SK-N-SH (cell line): ENCODE results near the gene CADM1.

ENCODE experiments used
- EP300 ChIP-seq, 2 experiments: IDR thresholded peaks; 2 replicates each; pipeline versions ENCODE4 v1.4.0 to v1.6.1; 2012; ENCODE audit warnings: borderline replicate concordance in 1 of 2, low read depth in 1 of 2, low read length in 1 of 2
- EZH2phosphoT487 ChIP-seq: fragments of 200-600 bp; sonication (generic); IDR thresholded peaks from 2 replicates; pipeline ENCODE4 v1.6.1; 2017; ENCODE audit warnings: low read depth, mixed run types, mild to moderate bottlenecking, antibody characterized with exemption, moderate library complexity, borderline replicate concordance
- GABPA ChIP-seq: IDR thresholded peaks from 2 replicates; pipeline ENCODE4 v1.4.0; 2012; ENCODE audit warnings: low read depth, mild to moderate bottlenecking
- POLR2AphosphoS5 ChIP-seq: IDR thresholded peaks from 2 replicates; pipeline ENCODE4 v1.6.1; 2012; ENCODE audit warnings: low read depth, low read length
- TF ChIP-seq, protein P1 (sequence below): fragments of 200-600 bp; sonication (generic); IDR thresholded peaks from 2 replicates; pipeline ENCODE4 v1.6.1; 2017; ENCODE audit warnings: antibody characterized with exemption, mild to moderate bottlenecking, moderate library complexity

DNA sequence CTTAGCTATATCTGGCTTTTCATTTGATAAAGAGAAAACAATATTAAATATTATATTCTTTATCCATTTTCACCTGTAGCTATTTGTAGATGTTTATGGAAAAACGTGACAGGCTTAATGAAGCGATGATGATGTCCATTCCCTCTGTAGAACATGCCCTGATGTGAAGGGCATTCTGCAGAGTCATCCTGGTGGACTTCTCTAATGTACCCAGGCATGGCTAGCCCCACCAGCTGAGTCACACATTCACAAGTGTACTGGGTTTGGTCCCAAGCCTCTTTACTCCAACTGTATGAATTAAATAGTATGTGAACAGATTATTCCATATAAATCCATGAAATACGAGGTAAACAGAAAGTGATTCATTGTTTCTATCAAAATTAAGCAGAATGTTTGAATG is 139.3 kb downstream of the CADM1 start:
- no peak for TF ChIP-seq GABPA
- TF ChIP-seq EZH2phosphoT487: no peak
- TF ChIP-seq, protein P1, sequence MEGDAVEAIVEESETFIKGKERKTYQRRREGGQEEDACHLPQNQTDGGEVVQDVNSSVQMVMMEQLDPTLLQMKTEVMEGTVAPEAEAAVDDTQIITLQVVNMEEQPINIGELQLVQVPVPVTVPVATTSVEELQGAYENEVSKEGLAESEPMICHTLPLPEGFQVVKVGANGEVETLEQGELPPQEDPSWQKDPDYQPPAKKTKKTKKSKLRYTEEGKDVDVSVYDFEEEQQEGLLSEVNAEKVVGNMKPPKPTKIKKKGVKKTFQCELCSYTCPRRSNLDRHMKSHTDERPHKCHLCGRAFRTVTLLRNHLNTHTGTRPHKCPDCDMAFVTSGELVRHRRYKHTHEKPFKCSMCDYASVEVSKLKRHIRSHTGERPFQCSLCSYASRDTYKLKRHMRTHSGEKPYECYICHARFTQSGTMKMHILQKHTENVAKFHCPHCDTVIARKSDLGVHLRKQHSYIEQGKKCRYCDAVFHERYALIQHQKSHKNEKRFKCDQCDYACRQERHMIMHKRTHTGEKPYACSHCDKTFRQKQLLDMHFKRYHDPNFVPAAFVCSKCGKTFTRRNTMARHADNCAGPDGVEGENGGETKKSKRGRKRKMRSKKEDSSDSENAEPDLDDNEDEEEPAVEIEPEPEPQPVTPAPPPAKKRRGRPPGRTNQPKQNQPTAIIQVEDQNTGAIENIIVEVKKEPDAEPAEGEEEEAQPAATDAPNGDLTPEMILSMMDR: no peak
- no peak for TF ChIP-seq POLR2AphosphoS5
- TF ChIP-seq EP300 (IDR thresholded peaks at IDR 0.05; ENCODE audit: borderline replicate concordance in 1 of 2, low read depth in 1 of 2, low read length in 1 of 2): no peak
